Activated CD4-positive, alpha-beta T cell treated with anti-CD3 and anti-CD28 coated beads, Interleukin-2, amount 10 ng/mL, durations not matched to agents 24 days and 14 days (primary cell): ENCODE results near the gene NABP1. TPM values are rescaled to one million over a fixed set of nuclear protein-coding genes. Genes with fewer than 3 reads are reported as not detected.

ENCODE experiments used
- DNase-seq: peaks from one replicate; pipeline ENCODE4 v3.0.0; 2022
- H3K27ac Mint-ChIP-seq: one replicate; pipeline ENCODE4 v1.8.0; 2022; ENCODE audit warnings: mild to moderate bottlenecking, mixed read lengths
- H3K27me3 Mint-ChIP-seq: one replicate; pipeline ENCODE4 v1.8.0; 2022; ENCODE audit warnings: mixed read lengths
- H3K36me3 Mint-ChIP-seq: one replicate; pipeline ENCODE4 v1.8.0; 2022; ENCODE audit warnings: low read depth, mild to moderate bottlenecking, mixed read lengths
- H3K4me1 Mint-ChIP-seq: one replicate; pipeline ENCODE4 v1.8.0; 2021; ENCODE audit warnings: mixed read lengths
- H3K4me3 Mint-ChIP-seq: one replicate; pipeline ENCODE4 v1.8.0; 2022; ENCODE audit warnings: mild to moderate bottlenecking, moderate library complexity, mixed read lengths
- H3K9me3 Mint-ChIP-seq: one replicate; pipeline ENCODE4 v1.8.0; 2021; ENCODE audit warnings: mixed read lengths
- intact Hi-C: fragments of 100-400 bp; cut with micrococcal nuclease; formaldehyde crosslinking; loops from one replicate; pipeline ENCODE4 v1.15.1; 2023
- total RNA-seq: library from RNA; stranded (reverse); gene quantifications from 2 replicates; pipeline ENCODE4 v1.2.3, GENCODE V29; 2022

NABP1 gene
- total RNA-seq, 1 donor from 2014 or later = 53.1 TPM

GRCh38 chr2:191679818-191680600 is 2.1 kb downstream of the NABP1 start:
- H3K4me1 Mint-ChIP-seq = peaks cover 48% of the 10 kb centered on the region
- H3K4me3 Mint-ChIP-seq = peak overlapping the region; percentile 99
- H3K27ac Mint-ChIP-seq = peak overlapping the region; percentile 100
- DNase-seq = peak; percentile 75
- H3K27me3 Mint-ChIP-seq = no peaks in the 10 kb centered on the region
- intact Hi-C loops = loop anchor here (1.0 to 10.0 kb wide), 9 partner anchors 9 to 1915 kb away; partner anchors contain the start of genes OSGEPL1 and STAT4
- no peaks in the 10 kb centered on the region for H3K9me3 Mint-ChIP-seq
- peaks cover 48% of the 10 kb centered on the region for H3K36me3 Mint-ChIP-seq

- Mint-ChIP-seq H3K4me3 (peak overlapping the region; percentile 99), H3K27me3 (no peaks in the 10 kb centered on the region), H3K4me1 (peaks cover 47% of the 10 kb centered on the region), H3K9me3 (no peaks in the 10 kb centered on the region), H3K27ac (peak overlapping the region; percentile 100), H3K36me3 (peaks cover 52% of the 10 kb centered on the region)
- DNase-seq = peak; percentile 48
- intact Hi-C loops = loop anchor here (1.0 kb wide), 1 partner anchor 9 kb away; no protein-coding TSS in a partner anchor
These were observed 2.7 kb downstream of the NABP1 start for GRCh38 chr2:191680639-191681038.

- Mint-ChIP-seq H3K9me3 (no peaks in the 10 kb centered on the region), H3K4me3 (peak overlapping the region; percentile 78), H3K27ac (peak overlapping the region; percentile 81), H3K4me1 (peaks cover 39% of the 10 kb centered on the region), H3K36me3 (peaks cover 67% of the 10 kb centered on the region), H3K27me3 (no peaks in the 10 kb centered on the region)
- intact Hi-C loops = no loop called here
- DNase-seq = peak; percentile 48
These were observed 4.2 kb downstream of the NABP1 start for GRCh38 chr2:191682126-191682525.

GRCh38 chr2:191686066-191686465 is 8.1 kb downstream of the NABP1 start:
- Mint-ChIP-seq H3K4me1 (peaks cover 40% of the 10 kb centered on the region), H3K36me3 (peaks cover 71% of the 10 kb centered on the region), H3K27ac (no peak overlapping the region), H3K9me3 (no peaks in the 10 kb centered on the region), H3K4me3 (no peak overlapping the region), H3K27me3 (no peaks in the 10 kb centered on the region)
- no peak for DNase-seq
- intact Hi-C loops = no loop called here

GRCh38 chr2:191686729-191687128 is 8.8 kb downstream of the NABP1 start:
- H3K9me3 Mint-ChIP-seq = no peaks in the 10 kb centered on the region
- H3K4me3 Mint-ChIP-seq = no peak overlapping the region
- intact Hi-C loops = no loop called here
- peaks cover 65% of the 10 kb centered on the region for H3K36me3 Mint-ChIP-seq
- H3K4me1 Mint-ChIP-seq = peaks cover 42% of the 10 kb centered on the region
- no peak for DNase-seq
- H3K27ac Mint-ChIP-seq = no peak overlapping the region
- H3K27me3 Mint-ChIP-seq = no peaks in the 10 kb centered on the region

GRCh38 chr2:191687867-191688266 is 9.9 kb downstream of the NABP1 start:
- Mint-ChIP-seq H3K9me3 (no peaks in the 10 kb centered on the region), H3K36me3 (peaks cover 55% of the 10 kb centered on the region), H3K27me3 (no peaks in the 10 kb centered on the region), H3K4me1 (peaks cover 32% of the 10 kb centered on the region), H3K27ac (no peak overlapping the region), H3K4me3 (no peak overlapping the region)
- no peak for DNase-seq
- intact Hi-C loops = no loop called here

- peaks cover 38% of the 10 kb centered on the region for H3K4me1 Mint-ChIP-seq
- no peaks in the 10 kb centered on the region for H3K9me3 Mint-ChIP-seq
- no peaks in the 10 kb centered on the region for H3K27me3 Mint-ChIP-seq
- peaks cover 51% of the 10 kb centered on the region for H3K36me3 Mint-ChIP-seq
- no peak for DNase-seq
- no peak overlapping the region for H3K4me3 Mint-ChIP-seq
- intact Hi-C loops = loop anchor here (1.0 kb wide), 1 partner anchor 9 kb away; no protein-coding TSS in a partner anchor
- H3K27ac Mint-ChIP-seq = peak overlapping the region; percentile 80
These were observed 11.2 kb downstream of the NABP1 start for GRCh38 chr2:191688934-191689695.

GRCh38 chr2:191690327-191690726 is 12.4 kb downstream of the NABP1 start:
- no peak overlapping the region for H3K4me3 Mint-ChIP-seq
- no peaks in the 10 kb centered on the region for H3K9me3 Mint-ChIP-seq
- no peak overlapping the region for H3K27ac Mint-ChIP-seq
- H3K27me3 Mint-ChIP-seq = no peaks in the 10 kb centered on the region
- intact Hi-C loops = loop anchor here (5.0 kb wide), 1 partner anchor 472 kb away; no protein-coding TSS in a partner anchor
- DNase-seq = no peak
- peaks cover 36% of the 10 kb centered on the region for H3K4me1 Mint-ChIP-seq
- H3K36me3 Mint-ChIP-seq = peaks cover 56% of the 10 kb centered on the region

- peak; percentile 88 for DNase-seq
- Mint-ChIP-seq H3K27ac (no peak overlapping the region), H3K4me3 (no peak overlapping the region), H3K9me3 (no peaks in the 10 kb centered on the region), H3K36me3 (peaks cover 54% of the 10 kb centered on the region), H3K4me1 (peaks cover 31% of the 10 kb centered on the region), H3K27me3 (no peaks in the 10 kb centered on the region)
- intact Hi-C loops = loop anchor here (1.0 to 5.0 kb wide), 3 partner anchors 120 to 471 kb away; no protein-coding TSS in a partner anchor
These were observed 13.2 kb downstream of the NABP1 start for GRCh38 chr2:191691016-191691735.

- H3K27ac Mint-ChIP-seq = no peak overlapping the region
- no peak overlapping the region for H3K4me3 Mint-ChIP-seq
- H3K27me3 Mint-ChIP-seq = no peaks in the 10 kb centered on the region
- peak; percentile 54 for DNase-seq
- H3K9me3 Mint-ChIP-seq = no peaks in the 10 kb centered on the region
- peaks cover 48% of the 10 kb centered on the region for H3K36me3 Mint-ChIP-seq
- intact Hi-C loops = loop anchor here (1.0 to 5.0 kb wide), 3 partner anchors 121 to 470 kb away; no protein-coding TSS in a partner anchor
- H3K4me1 Mint-ChIP-seq = peaks cover 28% of the 10 kb centered on the region
These were observed 14.0 kb downstream of the NABP1 start for GRCh38 chr2:191691898-191692297.

- Mint-ChIP-seq H3K27me3 (no peaks in the 10 kb centered on the region), H3K36me3 (peaks cover 43% of the 10 kb centered on the region), H3K4me3 (no peak overlapping the region), H3K27ac (no peak overlapping the region), H3K4me1 (peaks cover 26% of the 10 kb centered on the region), H3K9me3 (no peaks in the 10 kb centered on the region)
- intact Hi-C loops = loop anchor here (5.0 kb wide), 1 partner anchor 470 kb away; no protein-coding TSS in a partner anchor
- DNase-seq = peak; percentile 20
These were observed 14.7 kb downstream of the NABP1 start for GRCh38 chr2:191692502-191693115.

GRCh38 chr2:191693166-191693565 is 15.2 kb downstream of the NABP1 start:
- H3K27ac Mint-ChIP-seq = no peak overlapping the region

GRCh38 chr2:191693778-191694177 is 15.8 kb downstream of the NABP1 start:
- intact Hi-C loops = loop anchor here (5.0 kb wide), 1 partner anchor 469 kb away; no protein-coding TSS in a partner anchor
- peaks cover 38% of the 10 kb centered on the region for H3K36me3 Mint-ChIP-seq
- DNase-seq = no peak
- no peak overlapping the region for H3K27ac Mint-ChIP-seq
- H3K4me3 Mint-ChIP-seq = no peak overlapping the region
- no peaks in the 10 kb centered on the region for H3K27me3 Mint-ChIP-seq
- H3K9me3 Mint-ChIP-seq = no peaks in the 10 kb centered on the region
- peaks cover 20% of the 10 kb centered on the region for H3K4me1 Mint-ChIP-seq

More at GRCh38 chr2:191693166-191693565, 15.2 kb downstream of the NABP1 start:
- H3K27me3 Mint-ChIP-seq = no peaks in the 10 kb centered on the region
- intact Hi-C loops = loop anchor here (5.0 kb wide), 1 partner anchor 469 kb away; no protein-coding TSS in a partner anchor
- H3K4me3 Mint-ChIP-seq = no peak overlapping the region
- H3K36me3 Mint-ChIP-seq = peaks cover 42% of the 10 kb centered on the region
- no peak for DNase-seq
- H3K9me3 Mint-ChIP-seq = no peaks in the 10 kb centered on the region
- H3K4me1 Mint-ChIP-seq = peaks cover 25% of the 10 kb centered on the region
